RWPE2 (cell line): ENCODE data around the gene RS1.

ENCODE experiments used
- ATAC-seq: fragments of 200-7000 bp; cut with Tn5 transposase; 3 replicates; pipeline ENCODE4 v1.9.1; 2021; ENCODE audit warnings: low read depth
- DNase-seq: peaks from one replicate; pipeline ENCODE4 v3.0.0-alpha.2; 2020; ENCODE audit warnings: low spot score
- H3K27ac ChIP-seq: fragments of 450-650 bp; 2 replicates; pipeline ENCODE4 v1.5.1; 2017; ENCODE audit warnings: mild to moderate bottlenecking; ENCODE audit not compliant: poor library complexity, severe bottlenecking
- H3K27me3 ChIP-seq: fragments of 250-450 bp; sonication (Bioruptor Pico); 2 replicates; pipeline ENCODE4 v1.5.1; 2021; ENCODE audit warnings: mild to moderate bottlenecking, moderate library complexity; ENCODE audit not compliant: insufficient read depth, poor library complexity, severe bottlenecking
- H3K36me3 ChIP-seq: fragments of 250-450 bp; sonication (Bioruptor Pico); 2 replicates; pipeline ENCODE4 v1.5.1; 2020; ENCODE audit warnings: low read depth, mild to moderate bottlenecking, moderate library complexity
- H3K4me1 ChIP-seq: fragments of 250-450 bp; sonication (Bioruptor Pico); 2 replicates; pipeline ENCODE4 v1.5.1; 2021; ENCODE audit warnings: mild to moderate bottlenecking, moderate library complexity; ENCODE audit not compliant: insufficient read depth, poor library complexity, severe bottlenecking
- H3K4me3 ChIP-seq: fragments of 250-450 bp; sonication (Bioruptor Pico); 2 replicates; pipeline ENCODE4 v1.5.1; 2021; ENCODE audit warnings: mild to moderate bottlenecking, moderate library complexity; ENCODE audit not compliant: severe bottlenecking
- H3K9me3 ChIP-seq: fragments of 250-450 bp; sonication (Bioruptor Pico); 2 replicates; pipeline ENCODE4 v1.5.1; 2021; ENCODE audit warnings: mild to moderate bottlenecking, moderate library complexity; ENCODE audit not compliant: severe bottlenecking
- CTCF ChIP-seq: fragments of 450-650 bp; IDR thresholded peaks from one replicate; pipeline ENCODE4 v1.5.1; 2017; ENCODE audit warnings: mild to moderate bottlenecking, moderate library complexity; ENCODE audit not compliant: poor library complexity, severe bottlenecking

Gene RS1

GRCh38 chrX:18674417-18674787 lies 2.5 kb upstream of the RS1 start:
- Histone ChIP-seq H3K9me3 (no peaks in the 10 kb centered on the region), H3K4me3 (peak overlapping the region; percentile 60), H3K27me3 (no peaks in the 10 kb centered on the region), H3K36me3 (no peaks in the 10 kb centered on the region), H3K4me1 (no peaks in the 10 kb centered on the region), H3K27ac (no peak overlapping the region)
- no peak for DNase-seq
- no peak for TF ChIP-seq CTCF
- peak; percentile 38 for ATAC-seq

DNA sequence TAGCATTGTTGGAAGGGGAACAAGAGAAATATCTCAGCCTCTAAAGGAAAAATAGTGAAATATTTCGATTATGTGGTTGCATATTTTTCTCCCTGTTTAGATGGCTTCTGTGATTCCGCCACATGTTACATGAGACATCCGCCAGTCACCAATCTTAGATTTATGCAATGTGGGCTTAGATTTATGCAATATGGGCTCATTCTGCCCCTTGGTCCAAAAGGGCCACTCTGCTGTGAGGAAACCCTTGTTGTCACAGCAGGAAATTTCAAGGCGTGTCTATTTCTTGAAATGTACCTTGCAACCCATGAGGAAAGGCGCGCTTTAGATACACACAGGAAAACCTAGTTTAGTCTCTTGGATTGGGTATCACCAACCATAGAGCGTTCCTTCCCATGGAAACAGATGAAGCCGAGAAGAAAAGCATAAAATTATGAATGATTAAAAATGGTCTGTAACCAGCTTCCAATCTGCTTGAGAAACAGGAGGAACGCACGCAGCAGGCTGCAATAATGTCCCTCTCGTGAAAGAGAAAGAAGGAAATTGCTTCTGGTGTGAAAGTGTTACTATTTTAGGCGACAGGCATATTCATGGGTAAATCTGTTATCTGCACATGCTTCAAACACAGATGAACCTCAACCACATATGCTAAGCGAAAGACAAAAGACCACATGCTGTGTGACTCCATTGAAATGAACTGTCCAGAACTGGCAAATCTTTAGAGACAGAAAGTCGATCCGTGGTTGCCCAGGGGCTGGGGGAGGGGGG lies 3.7 kb downstream of the RS1 start:
- DNase-seq (no peak), ATAC-seq (no peak)
- no peak overlapping the region for H3K4me3 ChIP-seq
- no peak for TF ChIP-seq CTCF
- no peaks in the 10 kb centered on the region for H3K9me3 ChIP-seq
- no peaks in the 10 kb centered on the region for H3K27me3 ChIP-seq
- no peaks in the 10 kb centered on the region for H3K4me1 ChIP-seq
- no peak overlapping the region for H3K27ac ChIP-seq
- no peaks in the 10 kb centered on the region for H3K36me3 ChIP-seq

- Histone ChIP-seq H3K9me3 (no peaks in the 10 kb centered on the region), H3K36me3 (no peaks in the 10 kb centered on the region), H3K4me1 (no peaks in the 10 kb centered on the region), H3K4me3 (no peak overlapping the region), H3K27me3 (no peaks in the 10 kb centered on the region), H3K27ac (no peak overlapping the region)
- DNase-seq: no peak
- no peak for ATAC-seq
- no peak for TF ChIP-seq CTCF
Measured at GRCh38 chrX:18666614-18667013, 5.3 kb downstream of the RS1 start.

GRCh38 chrX:18664947-18665346 lies 7.0 kb downstream of the RS1 start:
- no peak; the same call in 2 of the 3 replicates for ATAC-seq
- Histone ChIP-seq H3K36me3 (no peaks in the 10 kb centered on the region), H3K27me3 (no peaks in the 10 kb centered on the region), H3K4me1 (no peaks in the 10 kb centered on the region), H3K9me3 (no peaks in the 10 kb centered on the region), H3K4me3 (no peak overlapping the region), H3K27ac (no peak overlapping the region)
- no peak for TF ChIP-seq CTCF
- DNase-seq: no peak

- no peak overlapping the region for H3K4me3 ChIP-seq
- H3K27me3 ChIP-seq: no peaks in the 10 kb centered on the region
- no peaks in the 10 kb centered on the region for H3K36me3 ChIP-seq
- no peak overlapping the region for H3K27ac ChIP-seq
- TF ChIP-seq CTCF: no peak
- no peaks in the 10 kb centered on the region for H3K4me1 ChIP-seq
- ATAC-seq (no peak), DNase-seq (no peak)
- H3K9me3 ChIP-seq: no peaks in the 10 kb centered on the region
Measured at GRCh38 chrX:18661273-18661672, 10.6 kb downstream of the RS1 start.
